ENCODE results near the gene MAPK8IP3. TPM values are rescaled to one million over a fixed set of nuclear protein-coding genes. Genes with fewer than 3 reads are reported as not detected.
A peak's percentile ranks its signal among the peaks of the same experiment; 100 is the strongest.

The MAPK8IP3 gene
- total RNA-seq, 1 donor from 2014 or later, result 16.3 TPM

DNA sequence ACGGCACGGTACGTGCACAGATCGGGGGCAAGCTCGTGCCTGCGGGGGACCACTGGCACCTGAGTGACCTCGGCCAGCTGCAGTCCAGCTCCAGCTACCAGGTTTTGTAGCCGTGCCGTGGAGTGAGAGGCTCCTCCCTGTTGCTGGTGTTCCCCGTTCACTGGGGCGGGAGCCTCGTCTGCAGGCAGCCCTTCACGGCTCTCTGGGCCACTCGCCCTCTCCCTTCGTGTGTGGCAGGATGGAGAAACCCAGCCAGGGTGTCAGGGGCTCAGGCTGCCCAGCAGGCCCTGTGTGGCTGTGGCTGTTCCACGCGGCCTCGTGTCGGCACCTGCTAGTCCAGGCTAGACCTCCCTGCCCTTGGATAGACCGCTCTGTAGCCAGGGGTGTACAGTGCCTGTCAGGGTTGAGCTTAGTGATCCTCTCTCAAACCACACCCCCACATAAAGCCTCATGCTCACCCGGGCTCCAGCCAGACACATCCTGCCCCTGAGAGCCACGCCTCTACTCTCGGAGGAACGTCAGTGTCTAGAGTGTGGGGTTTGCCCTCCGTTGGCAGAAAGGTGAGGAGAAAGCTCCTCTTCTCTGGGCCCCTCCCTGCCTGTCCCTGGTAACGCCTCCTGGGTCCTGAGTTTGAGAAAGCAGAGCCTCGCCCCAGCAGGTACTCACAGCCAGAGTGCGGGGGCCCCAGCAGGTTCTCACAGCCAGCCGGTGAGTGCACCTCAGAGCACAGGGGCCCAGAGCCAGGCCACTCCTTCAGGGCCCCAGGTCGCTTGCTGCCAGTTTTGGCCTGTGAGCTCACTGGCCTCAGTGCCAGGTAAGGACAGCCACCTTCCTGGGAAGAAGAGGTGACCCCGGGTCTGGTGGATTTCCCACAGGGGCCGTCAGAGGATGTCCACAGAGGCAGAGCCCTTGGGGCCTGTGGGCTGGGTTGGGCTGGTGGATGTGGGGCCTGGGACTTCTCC is 37.7 kb downstream of the MAPK8IP3 start:
- ATAC-seq, result peak; percentile 63

DNA sequence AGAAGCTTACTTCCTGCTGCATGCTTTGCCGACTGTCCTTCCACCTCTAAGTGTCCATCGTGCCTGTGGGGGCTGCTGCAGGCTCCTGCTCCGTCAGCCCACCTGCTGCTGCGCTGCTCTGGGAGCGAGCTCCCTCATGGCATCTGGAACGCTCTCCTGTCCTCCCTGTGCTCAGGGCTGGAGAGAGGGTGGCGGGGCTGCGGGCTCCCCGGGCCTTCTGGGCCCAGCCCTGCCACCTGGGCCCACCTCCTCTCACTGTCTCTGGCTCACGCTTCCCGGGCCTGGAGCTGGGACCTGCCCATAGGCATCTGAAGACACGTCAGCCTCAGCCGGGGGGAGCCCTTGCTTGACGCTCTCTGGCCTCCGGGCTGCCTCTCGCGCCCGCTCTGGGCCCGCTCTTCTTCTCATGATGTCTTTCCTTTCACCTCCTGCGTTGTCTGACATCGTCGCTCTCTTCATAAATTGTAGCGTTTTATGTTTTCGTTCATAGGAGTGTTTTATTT is 38.4 kb downstream of the MAPK8IP3 start:
- ATAC-seq, result no peak

DNA sequence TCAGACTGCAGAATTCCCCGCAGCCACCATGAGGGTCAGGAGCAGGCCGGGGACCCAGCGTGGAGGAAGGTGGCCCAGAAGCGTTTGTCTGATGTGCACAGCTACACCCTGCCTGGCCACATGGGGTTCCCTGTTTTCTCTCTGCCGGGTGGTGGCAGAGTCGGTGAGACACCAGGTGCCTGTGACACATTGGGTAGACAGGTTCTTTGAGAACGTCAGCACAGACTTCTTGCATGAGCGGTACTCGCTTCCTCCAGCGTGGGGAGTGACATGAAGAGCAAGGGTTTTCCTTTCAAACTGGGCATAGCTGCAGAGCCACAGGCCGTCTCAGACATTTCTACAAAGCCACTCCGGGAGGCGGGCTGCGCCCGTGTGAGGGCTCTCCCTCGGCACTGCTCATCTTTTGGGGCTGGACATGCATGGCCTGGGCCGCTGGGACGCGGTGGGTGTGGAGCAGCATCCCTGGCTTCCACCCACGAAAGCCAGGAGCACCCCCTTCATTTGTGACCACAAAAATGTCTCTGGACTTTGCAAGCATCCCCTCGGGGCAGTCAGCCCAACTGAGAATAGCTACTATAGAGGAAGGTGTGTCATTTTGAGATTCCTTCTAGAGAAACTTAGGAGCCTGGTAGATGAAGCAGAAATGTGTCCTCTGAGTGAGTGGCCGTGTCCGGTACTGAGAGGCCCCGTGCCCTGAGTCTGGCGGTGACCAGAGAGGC is 39.3 kb downstream of the MAPK8IP3 start:
- peak; percentile 54 for ATAC-seq

DNA sequence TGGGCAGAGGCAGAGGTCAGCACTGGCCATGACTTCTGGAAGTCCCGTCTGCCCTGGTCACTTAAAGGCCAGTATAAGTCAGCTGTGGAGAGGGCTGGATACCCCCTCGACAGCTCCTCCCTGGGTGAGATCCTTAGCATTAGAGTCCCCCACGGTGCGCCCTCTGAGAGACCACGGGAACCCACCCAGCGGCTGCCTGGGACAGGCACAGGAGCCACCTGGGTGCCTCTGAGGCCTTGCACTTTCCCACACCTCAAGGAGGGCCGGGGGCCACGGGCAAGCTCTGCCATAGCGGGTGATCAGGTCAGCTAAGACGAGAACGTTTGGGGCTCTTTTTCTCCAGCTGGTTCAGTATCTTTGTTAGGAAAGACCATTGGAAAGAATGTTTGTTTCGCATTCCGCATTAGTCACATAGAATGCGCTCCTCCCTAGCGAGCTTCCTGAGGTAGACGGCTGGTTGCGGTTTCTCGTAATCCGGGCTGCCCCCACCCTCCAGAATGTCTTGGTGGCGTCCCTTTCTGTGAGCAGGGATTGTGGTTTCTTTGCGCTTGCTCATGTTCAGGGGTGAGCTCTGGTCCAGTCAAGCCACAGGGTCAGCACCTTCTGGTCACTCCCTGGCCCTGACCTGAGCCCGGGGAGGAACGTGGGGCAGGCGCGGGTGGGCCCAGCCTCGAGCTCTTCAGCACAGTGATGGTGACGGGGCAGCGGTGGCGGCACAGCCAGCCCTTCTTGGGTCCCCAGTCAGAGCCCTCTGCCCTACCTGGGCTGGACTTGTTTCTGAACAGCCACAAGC is 40.1 kb downstream of the MAPK8IP3 start:
- ATAC-seq, result no peak

DNA sequence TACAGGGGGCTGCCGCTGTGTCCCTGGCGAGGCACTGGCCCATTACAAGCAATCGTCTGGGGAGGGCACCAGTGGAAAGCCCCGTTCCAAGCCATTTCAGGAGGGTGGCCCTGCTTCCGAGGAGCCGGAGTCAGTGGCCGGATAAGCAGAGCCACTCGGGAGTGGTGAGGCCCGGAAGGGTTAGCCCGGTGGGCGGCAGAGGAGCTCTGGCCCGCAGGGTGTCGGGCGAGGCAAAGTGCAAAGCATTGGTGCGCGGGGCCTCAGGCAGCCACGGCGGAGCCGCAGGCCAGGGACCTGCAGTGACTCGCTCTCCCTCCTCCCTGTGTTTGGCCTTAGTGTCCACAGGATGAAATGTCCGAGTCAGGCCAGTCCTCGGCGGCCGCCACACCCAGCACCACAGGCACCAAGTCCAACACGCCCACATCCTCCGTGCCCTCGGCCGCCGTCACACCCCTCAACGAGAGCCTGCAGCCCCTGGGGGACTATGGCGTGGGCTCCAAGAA is 40.7 kb downstream of the MAPK8IP3 start:
- peak; percentile 75 for ATAC-seq

DNA sequence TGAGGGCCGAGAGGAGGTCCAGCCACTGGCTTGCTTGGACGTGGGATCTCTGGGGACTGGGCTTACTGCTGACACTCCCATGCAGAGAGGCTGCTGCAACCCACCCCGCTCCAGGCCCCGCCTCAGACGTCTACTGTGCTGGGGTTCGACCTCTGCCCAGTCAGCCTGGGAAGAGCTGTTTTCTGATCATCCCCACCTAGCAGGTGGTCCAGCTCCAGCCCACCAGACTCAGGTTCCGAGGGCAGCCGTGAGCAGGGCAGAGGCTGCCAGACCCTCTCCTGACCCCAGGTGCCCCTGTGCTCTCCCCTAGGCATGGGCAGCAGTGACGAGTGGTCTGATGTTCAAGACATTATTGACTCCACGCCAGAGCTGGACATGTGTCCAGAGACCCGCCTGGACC is 41.9 kb downstream of the MAPK8IP3 start:
- no peak for ATAC-seq

DNA sequence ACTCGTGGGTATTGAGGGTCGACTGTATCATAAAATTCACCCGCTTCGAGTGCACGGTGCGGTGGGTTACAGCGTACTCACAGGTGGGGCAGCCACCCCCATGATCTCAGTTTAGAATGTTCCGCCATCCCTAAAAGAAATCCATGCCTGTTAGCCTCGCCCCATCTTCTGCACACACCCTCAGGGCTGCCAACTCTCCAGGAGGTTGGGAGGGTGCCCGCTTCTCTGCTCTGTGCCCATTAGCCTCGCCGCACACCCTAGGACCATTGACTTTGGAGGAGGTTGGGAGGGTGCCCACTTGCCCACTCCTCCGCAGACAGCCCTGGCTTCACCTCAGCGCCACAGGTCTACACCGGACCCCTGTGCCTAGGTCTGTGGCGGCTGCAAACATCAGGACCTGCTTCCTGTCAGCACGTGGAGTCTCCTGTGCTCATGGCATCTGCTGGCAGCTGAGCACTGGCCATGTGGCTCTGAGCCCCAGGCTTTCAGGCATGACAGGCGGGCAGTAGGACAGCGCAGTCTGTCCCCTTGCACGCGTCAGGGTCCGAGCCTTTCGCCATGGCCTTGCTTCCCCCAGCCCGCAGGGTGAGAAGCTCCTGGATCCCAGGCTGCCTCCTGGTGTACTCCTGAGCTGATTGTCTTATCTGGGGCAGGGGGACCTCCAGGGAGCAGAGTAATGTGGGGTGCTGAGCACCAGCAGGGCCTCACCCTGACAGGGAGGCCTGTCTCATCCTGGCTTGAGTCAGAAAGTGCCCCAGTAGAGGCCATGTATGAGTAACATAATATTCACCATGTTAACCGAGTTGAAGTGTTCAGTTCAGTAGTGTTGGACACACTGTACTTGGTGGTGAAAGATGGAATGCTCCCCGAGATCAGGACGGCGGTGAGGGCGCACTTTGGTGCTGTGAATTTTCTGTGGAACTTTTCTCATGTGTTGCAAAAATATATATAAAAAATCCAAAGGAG is 43.4 kb downstream of the MAPK8IP3 start:
- ATAC-seq, result no peak

DNA sequence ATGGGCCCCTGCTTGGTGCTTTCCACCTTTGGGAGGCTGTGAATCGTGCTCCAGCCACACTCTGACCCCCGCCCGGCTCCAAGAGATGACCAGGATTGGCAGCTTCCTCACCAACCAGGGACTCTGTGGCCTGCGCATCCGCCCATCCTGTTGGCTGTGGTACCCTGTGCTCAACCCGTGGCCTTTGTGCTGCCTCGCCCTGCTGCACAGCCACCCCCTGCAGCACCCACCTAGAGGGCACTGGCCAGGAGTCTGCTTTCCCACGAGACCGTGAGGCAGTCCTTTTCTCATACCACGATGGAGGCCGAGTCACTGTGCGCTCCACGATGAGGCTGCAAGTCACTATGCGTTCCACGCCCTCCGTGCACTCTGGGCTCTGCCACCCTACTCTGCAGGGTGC is 46.0 kb downstream of the MAPK8IP3 start:
- no peak for ATAC-seq

DNA sequence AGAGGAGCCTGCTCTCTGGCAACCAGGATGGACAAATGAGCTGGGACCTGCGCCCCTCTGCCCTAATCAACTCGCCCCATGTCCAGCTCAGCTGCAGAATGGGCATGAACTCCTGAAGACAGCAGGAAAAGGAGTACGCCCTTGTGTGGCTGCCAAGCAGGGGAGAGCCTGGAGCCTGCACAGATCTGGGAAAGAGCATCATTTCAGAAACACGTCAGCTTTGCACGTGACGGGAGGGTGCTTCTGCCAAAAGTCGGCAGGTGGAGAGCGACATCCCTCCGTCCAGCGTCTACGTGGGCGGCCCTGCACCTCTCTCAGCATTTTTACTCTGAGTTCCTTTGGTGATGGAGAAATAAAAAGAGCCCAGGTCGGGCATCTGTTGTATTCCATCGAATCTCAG is 46.9 kb downstream of the MAPK8IP3 start:
- ATAC-seq, result no peak

DNA sequence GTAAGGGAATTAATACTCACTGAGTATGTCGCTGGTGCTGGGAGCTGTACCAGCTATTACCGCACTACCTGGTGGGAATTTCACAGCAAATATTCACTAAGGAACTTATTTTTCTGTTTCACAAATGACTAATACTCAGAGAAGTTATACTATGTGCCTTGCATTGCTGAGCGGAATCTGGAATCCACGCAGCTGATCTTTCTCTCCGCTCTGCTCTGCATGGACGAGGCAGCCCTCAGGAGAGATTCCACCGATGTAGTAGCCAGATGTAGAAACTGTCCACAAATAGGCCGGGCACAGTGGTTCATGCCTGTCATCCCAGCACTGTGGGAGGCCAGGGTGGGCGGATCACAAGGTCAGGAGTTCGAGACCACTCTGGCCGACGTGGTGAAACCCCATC is 48.2 kb downstream of the MAPK8IP3 start:
- ATAC-seq, result no peak

DNA sequence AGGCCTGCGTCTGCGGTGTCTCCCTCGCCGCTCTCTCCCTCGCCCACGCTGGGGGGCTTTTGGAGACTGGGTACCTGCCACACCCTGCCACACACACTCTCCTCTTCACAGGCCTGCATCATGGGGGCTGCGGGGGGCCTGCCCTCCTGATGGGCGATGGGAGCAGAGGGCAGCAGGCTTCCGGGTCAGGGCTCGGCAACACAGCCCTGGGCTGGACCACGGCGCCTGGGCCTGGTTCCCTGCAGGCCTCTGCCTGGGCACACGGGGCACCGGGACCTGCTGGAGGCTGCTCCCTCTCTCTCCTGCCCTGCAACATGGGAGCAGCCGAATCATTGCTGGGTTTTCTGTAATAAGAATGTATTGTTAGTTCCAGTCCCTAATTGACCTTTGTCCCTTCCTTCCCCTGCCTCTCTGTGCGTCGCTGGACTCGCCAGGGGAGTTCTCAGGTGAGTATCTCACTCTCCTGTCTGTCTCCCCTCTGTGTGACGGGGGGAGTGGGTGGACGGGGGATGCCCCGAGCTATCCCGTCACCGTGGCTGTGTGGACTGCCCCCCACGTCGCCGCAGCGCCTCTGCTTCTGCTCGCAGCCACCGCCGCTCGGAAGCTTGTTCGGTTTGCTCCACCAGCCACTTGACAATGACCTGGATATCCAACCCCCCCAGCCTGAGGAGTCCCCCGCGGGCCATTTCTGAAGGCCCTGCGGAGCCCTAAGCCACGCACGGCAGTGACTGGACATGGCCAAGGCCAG is 51.9 kb downstream of the MAPK8IP3 start:
- ATAC-seq, result no peak

DNA sequence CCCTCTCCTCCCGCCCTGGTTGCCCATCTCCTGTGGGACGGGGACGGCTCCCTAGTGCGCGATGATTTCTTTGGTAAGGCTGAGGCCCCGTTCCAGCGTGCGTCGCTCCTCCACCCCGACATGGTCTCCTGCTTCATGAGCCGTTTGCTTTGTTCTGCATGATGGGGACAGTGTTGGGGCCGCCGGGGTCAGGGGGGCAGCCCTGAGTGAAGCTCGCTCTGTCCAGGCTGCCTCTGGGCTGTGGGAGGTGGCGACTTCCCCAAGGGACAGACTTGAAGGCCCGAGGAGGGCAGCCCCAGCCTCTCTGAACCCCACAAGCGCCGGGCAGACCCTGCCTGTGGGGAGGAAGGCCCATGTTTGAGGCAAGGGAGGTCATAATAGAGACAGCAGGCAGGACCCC is 52.9 kb downstream of the MAPK8IP3 start:
- no peak for ATAC-seq

DNA sequence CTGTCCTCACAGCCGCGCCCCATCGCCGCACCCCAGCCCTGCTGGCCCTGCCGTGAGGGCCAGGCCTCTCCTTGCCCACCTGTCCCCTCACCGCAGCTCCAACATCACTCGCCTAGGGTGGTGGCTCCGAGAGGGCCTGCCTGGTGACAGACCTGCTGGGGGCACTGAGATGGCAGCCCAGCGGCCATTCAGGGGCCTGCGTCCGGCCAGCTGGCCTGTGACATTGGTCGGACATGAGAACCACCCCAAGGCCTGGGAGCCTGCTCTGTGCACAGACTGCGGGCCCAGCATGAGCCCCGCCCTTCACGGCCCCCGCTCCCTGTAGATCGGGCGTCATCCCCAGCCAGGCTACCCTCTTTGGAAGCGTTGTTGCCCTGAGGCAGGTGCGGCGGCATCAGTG is 53.5 kb downstream of the MAPK8IP3 start:
- no peak for ATAC-seq

DNA sequence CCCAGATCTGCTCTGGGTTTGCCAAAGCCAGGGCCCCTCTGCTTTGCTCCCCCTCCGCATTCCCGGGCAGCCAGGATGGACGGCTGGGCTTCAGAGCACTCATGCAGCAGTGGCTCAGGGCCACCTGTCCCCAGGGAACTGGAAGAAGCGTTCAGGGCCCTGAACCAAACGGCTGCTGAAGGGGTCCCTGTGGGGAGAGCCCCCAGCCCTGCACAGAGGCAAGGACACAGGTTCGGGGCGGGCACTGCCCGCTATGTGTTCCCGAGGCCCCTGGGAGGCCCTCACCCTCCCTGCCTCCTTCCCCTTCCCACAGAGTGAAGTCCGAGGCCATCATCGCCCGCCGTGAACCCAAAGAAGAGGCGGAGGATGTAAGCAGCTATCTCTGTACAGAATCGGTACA is 54.9 kb downstream of the MAPK8IP3 start:
- no peak for ATAC-seq

DNA sequence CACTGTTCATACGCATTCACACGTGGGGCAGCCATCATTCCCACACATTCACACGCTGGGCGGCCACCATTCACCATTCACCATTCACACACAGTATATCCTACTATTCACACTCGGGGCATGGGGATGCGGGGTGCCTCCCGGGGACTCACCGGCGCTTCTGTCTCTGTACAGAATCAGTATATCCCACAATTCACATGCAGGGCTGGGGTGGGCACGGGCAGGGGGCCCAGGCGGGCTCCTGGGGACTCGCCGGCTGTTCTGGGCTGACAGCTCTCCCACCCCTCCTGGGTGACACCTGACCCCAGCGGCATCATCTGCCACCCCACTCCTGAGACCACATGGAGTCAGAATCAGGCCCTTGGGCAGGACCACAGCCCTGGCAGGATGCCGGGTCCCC is 55.8 kb downstream of the MAPK8IP3 start:
- ATAC-seq, result no peak

DNA sequence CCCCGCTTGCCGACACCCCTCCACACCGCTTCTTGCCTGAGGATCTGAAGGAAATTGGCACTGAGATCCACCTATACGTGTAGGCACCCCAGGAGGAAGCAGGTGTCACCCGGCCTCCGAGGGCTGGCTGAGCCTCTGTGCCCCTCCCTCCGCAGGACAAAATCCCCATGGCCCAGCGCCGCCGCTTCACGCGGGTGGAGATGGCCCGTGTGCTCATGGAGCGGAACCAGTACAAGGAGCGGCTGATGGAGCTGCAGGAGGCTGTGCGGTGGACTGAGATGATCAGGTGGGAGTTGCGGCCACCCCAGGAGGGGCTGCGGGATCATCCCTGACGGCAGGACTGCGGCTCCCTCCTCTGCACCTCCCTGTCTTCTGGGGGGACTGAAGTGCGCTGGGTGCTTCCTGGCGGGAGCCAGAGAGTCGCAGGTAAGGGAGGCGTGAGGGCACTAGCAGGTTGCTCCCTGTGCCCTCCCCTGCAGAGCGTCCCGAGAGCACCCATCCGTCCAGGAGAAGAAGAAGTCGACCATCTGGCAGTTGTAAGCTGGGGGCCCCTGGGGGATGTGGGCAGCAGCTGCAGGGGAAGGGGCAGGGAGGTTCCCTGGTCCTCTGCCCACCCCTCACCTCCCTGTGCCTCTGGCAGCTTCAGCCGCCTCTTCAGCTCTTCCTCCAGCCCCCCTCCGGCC is 56.3 kb downstream of the MAPK8IP3 start:
- ATAC-seq, result no peak

DNA sequence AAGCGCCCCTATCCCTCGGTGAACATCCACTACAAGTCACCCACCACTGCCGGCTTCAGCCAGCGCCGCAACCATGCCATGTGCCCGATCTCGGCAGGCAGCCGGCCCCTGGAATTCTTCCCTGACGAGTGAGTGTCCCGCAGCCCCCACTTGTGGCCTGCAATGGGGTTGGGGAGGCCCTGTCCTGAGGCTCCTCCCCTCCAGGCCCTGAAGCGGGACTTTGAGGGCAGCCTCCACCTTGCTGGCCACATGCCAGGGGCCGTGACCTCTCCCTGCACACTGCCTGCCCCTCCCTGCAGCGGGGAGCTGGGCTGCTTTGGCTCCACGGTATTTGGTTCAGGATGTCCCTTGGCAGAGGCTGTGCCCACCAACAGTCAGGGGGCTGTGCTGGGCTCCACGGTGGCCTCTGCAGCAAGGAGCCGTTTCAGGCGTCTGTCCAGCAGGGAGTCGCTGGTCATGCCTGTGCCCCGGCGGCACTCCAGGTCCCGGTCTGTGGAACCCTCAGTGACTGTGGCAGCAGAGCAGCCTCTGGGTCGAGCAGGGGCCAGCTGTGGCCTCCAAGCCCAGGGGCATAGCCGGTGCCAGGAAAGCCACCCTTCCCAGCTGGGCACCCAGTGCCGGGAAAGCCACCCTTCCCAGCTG is 57.0 kb downstream of the MAPK8IP3 start:
- peak; percentile 1 for ATAC-seq

DNA sequence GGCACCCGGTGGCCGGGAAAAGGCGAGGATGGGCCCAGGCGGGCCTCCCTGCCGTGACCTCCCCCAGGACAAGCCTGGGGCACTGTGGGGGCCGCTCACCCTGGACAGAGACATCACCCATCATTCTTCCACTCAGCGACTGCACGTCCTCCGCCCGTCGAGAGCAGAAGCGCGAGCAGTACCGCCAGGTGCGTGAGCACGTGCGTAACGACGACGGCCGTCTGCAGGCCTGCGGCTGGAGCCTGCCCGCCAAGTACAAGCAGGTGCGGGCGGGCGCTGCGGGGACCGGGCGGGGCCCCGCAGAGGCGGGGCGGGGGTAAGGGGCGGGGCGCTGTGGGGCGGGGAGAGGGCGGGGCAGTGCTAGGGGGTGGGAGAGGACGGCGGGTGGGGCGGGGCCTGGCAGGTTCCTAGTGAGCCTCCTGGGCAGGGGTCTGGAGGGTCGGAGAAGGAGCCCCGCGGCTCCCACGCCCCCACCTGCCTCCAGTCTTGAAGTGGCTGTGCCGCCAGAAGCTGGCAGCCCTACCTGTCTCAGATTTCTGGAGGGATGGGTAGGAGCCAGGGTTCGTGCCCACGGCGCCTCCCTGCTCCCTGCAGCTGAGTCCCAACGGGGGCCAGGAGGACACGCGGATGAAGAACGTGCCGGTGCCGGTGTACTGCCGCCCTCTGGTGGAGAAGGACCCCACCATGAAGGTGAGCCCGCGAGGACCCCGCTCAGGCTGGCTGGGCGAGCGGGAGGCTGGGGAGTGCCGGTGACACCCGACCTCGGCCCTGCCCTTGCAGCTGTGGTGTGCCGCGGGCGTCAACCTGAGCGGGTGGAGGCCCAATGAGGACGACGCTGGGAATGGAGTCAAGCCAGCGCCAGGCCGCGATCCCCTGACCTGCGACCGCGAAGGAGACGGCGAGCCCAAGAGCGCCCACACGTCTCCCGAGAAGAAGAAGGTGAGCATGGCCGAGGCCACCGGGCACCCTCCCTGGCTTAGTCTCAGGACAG is 57.8 kb downstream of the MAPK8IP3 start:
- peak; percentile 35 for ATAC-seq
